RWPE1 (cell line): Measurements from ENCODE around the gene DNM3.

Experiments
- CTCF ChIA-PET: fragments of 350-600 bp; sonication (Branson Sonifier 250); formaldehyde crosslinking; extraction: SDS; loops from one replicate; lab custom pipeline; 2021; lab: Yijun Ruan, JAX
- POLR2A ChIA-PET: fragments of 400-600 bp; formaldehyde crosslinking; extraction: SDS; loops from one replicate; lab custom pipeline; 2020; ENCODE audit warnings: antibody characterized with exemption; ENCODE audit not compliant: low non-redundant PET; lab: Yijun Ruan, JAX
- DNase-seq: peaks from one replicate; pipeline ENCODE4 v3.0.0; 2012; ENCODE audit warnings: low spot score
- H3K27ac ChIP-seq: fragments of 450-650 bp; 2 replicates; pipeline ENCODE4 v1.5.1; 2017
- TF ChIP-seq, protein P1 (sequence below): fragments of 450-650 bp; conservative IDR thresholded peaks from 2 replicates; pipeline ENCODE4 v1.5.1; 2017; ENCODE audit warnings: low read depth, mild to moderate bottlenecking

The DNM3 gene

DNA sequence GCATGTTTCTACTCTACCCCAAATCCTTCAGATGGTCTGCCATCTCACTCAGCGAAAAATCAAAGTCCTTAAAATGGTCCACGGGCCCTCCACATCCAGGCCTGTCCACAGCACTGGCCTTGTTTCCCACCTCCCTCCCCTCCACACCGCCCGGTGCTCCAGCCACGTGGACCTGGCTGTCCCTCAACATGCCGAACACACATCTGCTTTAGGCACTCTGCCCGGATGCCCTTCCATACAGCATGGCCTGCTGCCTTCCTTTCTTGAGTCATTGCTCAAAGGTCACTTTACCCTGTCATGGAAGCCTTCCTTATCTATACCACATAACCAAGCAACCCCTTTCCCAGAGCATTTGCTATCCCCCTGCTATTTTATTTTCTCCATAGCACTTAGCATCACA is 143.0 kb downstream of the DNM3 start:
- DNase-seq: no peak
- ChIA-PET CTCF (interaction anchor here (0.5 to 4.2 kb wide), 5 partner anchors 18 to 804 kb away, joined by 3 to 68 read pairs (median 4); partner anchors contain the start of gene MYOC), POLR2A (no interaction called here)
- H3K27ac ChIP-seq: no peak overlapping the region
- TF ChIP-seq, protein P1, sequence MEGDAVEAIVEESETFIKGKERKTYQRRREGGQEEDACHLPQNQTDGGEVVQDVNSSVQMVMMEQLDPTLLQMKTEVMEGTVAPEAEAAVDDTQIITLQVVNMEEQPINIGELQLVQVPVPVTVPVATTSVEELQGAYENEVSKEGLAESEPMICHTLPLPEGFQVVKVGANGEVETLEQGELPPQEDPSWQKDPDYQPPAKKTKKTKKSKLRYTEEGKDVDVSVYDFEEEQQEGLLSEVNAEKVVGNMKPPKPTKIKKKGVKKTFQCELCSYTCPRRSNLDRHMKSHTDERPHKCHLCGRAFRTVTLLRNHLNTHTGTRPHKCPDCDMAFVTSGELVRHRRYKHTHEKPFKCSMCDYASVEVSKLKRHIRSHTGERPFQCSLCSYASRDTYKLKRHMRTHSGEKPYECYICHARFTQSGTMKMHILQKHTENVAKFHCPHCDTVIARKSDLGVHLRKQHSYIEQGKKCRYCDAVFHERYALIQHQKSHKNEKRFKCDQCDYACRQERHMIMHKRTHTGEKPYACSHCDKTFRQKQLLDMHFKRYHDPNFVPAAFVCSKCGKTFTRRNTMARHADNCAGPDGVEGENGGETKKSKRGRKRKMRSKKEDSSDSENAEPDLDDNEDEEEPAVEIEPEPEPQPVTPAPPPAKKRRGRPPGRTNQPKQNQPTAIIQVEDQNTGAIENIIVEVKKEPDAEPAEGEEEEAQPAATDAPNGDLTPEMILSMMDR: no peak

DNA sequence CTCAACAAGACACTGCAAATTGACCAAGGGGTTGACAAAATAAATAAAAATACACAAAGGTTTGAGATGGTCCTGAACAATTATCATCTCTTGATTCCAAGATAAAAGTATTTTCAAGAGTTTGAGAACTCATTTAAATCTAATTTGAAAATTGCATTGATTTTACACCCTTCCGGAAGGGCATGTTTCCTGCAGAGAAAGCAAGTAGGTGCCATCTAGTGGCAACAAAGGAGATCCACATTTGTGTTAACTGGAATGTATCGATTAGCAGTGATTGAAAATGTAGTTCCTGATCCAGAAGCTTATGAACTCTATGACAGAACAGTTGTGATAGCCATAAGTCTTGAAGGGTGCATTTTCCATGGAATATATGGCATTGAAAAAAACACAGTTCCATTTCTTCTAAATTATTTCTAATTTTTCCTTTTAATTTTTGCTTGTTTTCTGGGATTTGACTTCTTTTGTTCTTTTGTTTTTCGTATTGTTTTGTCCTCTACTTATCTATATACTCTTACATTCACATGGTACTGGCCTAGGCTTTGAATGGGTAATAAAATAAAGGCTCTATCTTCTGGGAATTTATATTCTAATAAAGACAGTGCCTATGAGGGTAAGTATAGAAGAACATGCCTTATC is 143.7 kb downstream of the DNM3 start:
- POLR2A ChIA-PET: no interaction called here
- CTCF ChIA-PET: interaction anchor here (0.6 to 4.2 kb wide), 11 partner anchors 15 to 611 kb away, joined by 3 to 68 read pairs (median 4); no protein-coding TSS in a partner anchor

DNA sequence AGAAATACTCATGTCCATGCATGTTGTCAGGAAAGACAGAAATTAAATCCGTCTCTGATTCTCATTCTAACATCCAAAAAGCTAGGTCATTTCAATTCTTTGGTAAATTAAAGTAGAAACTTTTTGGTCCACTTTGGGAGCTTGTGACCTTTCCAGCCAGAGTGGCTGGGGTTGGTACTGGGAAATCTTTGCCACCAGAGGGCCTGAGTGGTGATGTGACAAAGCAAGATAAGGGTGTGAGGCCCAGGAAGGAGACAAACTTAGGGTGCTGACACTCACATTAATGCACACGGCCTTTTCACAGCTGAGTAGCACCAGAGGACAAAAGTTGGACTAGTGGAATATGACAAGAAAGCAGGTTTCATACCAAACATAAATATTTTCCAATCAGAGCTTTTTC is 144.3 kb downstream of the DNM3 start:
- CTCF ChIA-PET: interaction anchor here (0.6 to 4.2 kb wide), 11 partner anchors 15 to 394 kb away, joined by 3 to 68 read pairs (median 4); no protein-coding TSS in a partner anchor
- H3K27ac ChIP-seq: no peak overlapping the region
- DNase-seq: no peak
- TF ChIP-seq, protein P1: no peak
- POLR2A ChIA-PET: no interaction called here

More for the DNA sequence above, 143.7 kb downstream of the DNM3 start:
- H3K27ac ChIP-seq: no peak overlapping the region
- TF ChIP-seq, protein P1: peak; percentile 82
- DNase-seq: peak; percentile 44

DNA sequence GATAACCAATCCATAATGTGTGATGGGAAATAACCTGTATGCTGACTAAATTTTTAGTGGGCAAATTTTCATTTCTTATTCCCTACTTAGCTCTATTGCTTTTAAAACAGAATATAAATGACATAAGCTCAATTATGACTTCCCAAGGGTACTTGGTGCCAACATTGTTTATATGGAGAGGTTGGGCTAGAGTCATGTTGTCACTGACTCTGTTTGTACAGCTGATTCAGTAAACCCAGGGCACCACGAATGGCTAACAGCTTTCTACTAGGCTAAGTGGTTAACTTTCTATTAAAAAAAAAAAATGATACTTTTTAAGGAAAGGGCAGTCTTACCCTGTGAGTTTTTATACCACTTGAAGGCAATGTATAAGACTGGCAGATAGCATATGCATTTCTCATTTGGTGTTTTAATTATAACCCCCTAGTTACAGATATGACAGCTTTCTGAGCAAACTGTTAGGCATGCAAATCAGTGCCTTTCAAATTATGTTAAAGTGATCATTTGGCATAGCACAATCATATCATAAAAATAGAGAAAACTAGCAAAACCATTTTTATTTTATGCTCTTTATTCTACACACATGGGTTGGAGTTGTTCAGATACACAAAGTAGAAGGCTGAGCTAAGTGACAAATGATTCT is 147.1 kb downstream of the DNM3 start:
- no peak for DNase-seq
- no peak overlapping the region for H3K27ac ChIP-seq
- POLR2A ChIA-PET: no interaction called here
- CTCF ChIA-PET: interaction anchor here (0.6 to 1.0 kb wide), 3 partner anchors 23 to 500 kb away, joined by 3 read pairs; no protein-coding TSS in a partner anchor
- TF ChIP-seq, protein P1: no peak

DNA sequence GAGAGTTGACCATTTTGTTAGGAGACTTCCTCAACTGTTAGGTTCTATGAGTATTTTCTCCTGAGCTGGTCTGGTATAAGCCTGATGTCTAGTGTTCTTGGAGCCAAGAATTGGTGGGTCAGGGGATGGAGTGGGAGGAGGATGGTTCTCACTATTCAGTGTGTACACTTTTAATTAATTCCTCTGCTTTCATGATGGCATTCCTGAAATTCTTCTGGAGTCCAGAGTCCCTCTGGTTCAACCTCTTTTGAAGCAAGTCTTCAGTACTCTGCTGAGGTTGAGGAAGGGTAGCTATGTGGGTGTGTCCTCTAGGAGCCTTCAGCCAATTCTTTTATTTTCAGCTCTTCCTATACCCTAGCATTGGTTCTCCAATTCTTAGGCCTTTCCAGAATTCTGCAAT is 149.1 kb downstream of the DNM3 start:
- TF ChIP-seq, protein P1: no peak
- H3K27ac ChIP-seq: no peak overlapping the region
- CTCF ChIA-PET: interaction anchor here (0.6 to 1.2 kb wide), 2 partner anchors 12 to 1021 kb away, joined by 3 read pairs; no protein-coding TSS in a partner anchor
- POLR2A ChIA-PET: no interaction called here
- DNase-seq: no peak

DNA sequence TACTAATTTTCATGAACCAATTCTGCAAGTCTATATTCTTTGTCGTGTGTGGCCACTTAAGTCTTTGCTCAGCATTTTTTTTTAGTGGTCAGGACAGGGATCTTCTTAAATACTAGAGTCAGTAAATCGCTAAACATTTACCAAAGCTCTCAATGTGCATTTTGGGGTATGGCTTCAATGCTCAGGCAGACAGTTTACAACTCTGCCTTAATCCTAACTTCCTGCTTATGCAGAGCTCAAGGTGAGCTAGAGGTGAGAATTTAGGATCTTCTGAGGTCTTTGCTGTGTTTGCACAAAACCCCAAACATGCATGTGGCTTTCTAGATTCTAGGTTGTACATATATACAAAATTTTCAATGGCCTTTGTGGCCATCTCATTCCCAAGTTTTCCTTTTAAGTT is 153.0 kb downstream of the DNM3 start:
- no peak for DNase-seq
- POLR2A ChIA-PET: no interaction called here
- TF ChIP-seq, protein P1: no peak
- CTCF ChIA-PET: interaction anchor here (0.7 kb wide), 1 partner anchor 542 kb away, joined by 4 read pairs; no protein-coding TSS in a partner anchor
- no peak overlapping the region for H3K27ac ChIP-seq
